ENCODE results near the gene LHPP.
A peak's percentile ranks its signal among the peaks of the same experiment; 100 is the strongest.
"Not testable (repeated sequence)": the region's sequence is repeated elsewhere in the genome, so short reads cannot be mapped to it uniquely, and the experiment has no call there.

Gene LHPP

GRCh38 chr10:124545351-124546054, 83.9 kb downstream of the LHPP start:
- H3K4me3 ChIP-seq (ENCODE audit: low read depth, low read length), result no peak overlapping the region
- no peak for DNase-seq (ENCODE audit: low read depth)

GRCh38 chr10:124546055-124546369, 84.4 kb downstream of the LHPP start:
- H3K4me3 ChIP-seq (ENCODE audit: low read depth, low read length), result no peak overlapping the region
- DNase-seq (ENCODE audit: low read depth), result no peak

- H3K4me3 ChIP-seq (ENCODE audit: low read depth, low read length), result no peak overlapping the region
- no peak for DNase-seq (ENCODE audit: low read depth)
Observed at GRCh38 chr10:124546957-124547646, 85.5 kb downstream of the LHPP start.

GRCh38 chr10:124547647-124548168, 86.1 kb downstream of the LHPP start:
- no peak for DNase-seq (ENCODE audit: low read depth)
- no peak overlapping the region for H3K4me3 ChIP-seq (ENCODE audit: low read depth, low read length)

- H3K4me3 ChIP-seq (ENCODE audit: low read depth, low read length); DNase-seq (ENCODE audit: low read depth): not testable (repeated sequence)
Observed at GRCh38 chr10:124549171-124549570, 87.5 kb downstream of the LHPP start.

GRCh38 chr10:124550293-124551034, 88.8 kb downstream of the LHPP start:
- no peak overlapping the region for H3K4me3 ChIP-seq (ENCODE audit: low read depth, low read length)
- no peak for DNase-seq (ENCODE audit: low read depth)

GRCh38 chr10:124551097-124551496, 89.5 kb downstream of the LHPP start:
- no peak for DNase-seq (ENCODE audit: low read depth)
- no peak overlapping the region for H3K4me3 ChIP-seq (ENCODE audit: low read depth, low read length)

GRCh38 chr10:124551755-124552154, 90.1 kb downstream of the LHPP start:
- H3K4me3 ChIP-seq (ENCODE audit: low read depth, low read length), result no peak overlapping the region
- DNase-seq (ENCODE audit: low read depth), result no peak

- no peak overlapping the region for H3K4me3 ChIP-seq (ENCODE audit: low read depth, low read length)
- DNase-seq (ENCODE audit: low read depth), result no peak
Observed at GRCh38 chr10:124552691-124553276, 91.2 kb downstream of the LHPP start.

- no peak for DNase-seq (ENCODE audit: low read depth)
- H3K4me3 ChIP-seq (ENCODE audit: low read depth, low read length), result no peak overlapping the region
Observed at GRCh38 chr10:124554085-124554858, 92.6 kb downstream of the LHPP start.

GRCh38 chr10:124557167-124557566, 95.5 kb downstream of the LHPP start:
- no peak for DNase-seq (ENCODE audit: low read depth)
- no peak overlapping the region for H3K4me3 ChIP-seq (ENCODE audit: low read depth, low read length)

- DNase-seq (ENCODE audit: low read depth), result no peak
- H3K4me3 ChIP-seq (ENCODE audit: low read depth, low read length), result no peak overlapping the region
Observed at GRCh38 chr10:124557648-124558338, 96.2 kb downstream of the LHPP start.

- DNase-seq (ENCODE audit: low read depth), result no peak
- no peak overlapping the region for H3K4me3 ChIP-seq (ENCODE audit: low read depth, low read length)
Observed at GRCh38 chr10:124558339-124559321, 97.0 kb downstream of the LHPP start.

GRCh38 chr10:124559372-124560132, 97.9 kb downstream of the LHPP start:
- no peak for DNase-seq (ENCODE audit: low read depth)
- no peak overlapping the region for H3K4me3 ChIP-seq (ENCODE audit: low read depth, low read length)

GRCh38 chr10:124560377-124561105, 98.9 kb downstream of the LHPP start:
- DNase-seq (ENCODE audit: low read depth), result peak; percentile 90
- H3K4me3 ChIP-seq (ENCODE audit: low read depth, low read length), result no peak overlapping the region

GRCh38 chr10:124561206-124561605, 99.6 kb downstream of the LHPP start:
- DNase-seq (ENCODE audit: low read depth), result no peak

More at GRCh38 chr10:124561206-124561605, 99.6 kb downstream of the LHPP start:
- H3K4me3 ChIP-seq (ENCODE audit: low read depth, low read length), result no peak overlapping the region
